Measurements from ENCODE around the gene PREPL. TPM values are rescaled to one million over a fixed set of nuclear protein-coding genes. Genes with fewer than 3 reads are reported as not detected.

PREPL gene
- total and polyA plus RNA-seq, 10 of the 15 experiments (the other 5 are each of a cell fraction or from before 2014, with no cell fraction given) = 9.2 to 43.0 (median 20.4) TPM

DNA sequence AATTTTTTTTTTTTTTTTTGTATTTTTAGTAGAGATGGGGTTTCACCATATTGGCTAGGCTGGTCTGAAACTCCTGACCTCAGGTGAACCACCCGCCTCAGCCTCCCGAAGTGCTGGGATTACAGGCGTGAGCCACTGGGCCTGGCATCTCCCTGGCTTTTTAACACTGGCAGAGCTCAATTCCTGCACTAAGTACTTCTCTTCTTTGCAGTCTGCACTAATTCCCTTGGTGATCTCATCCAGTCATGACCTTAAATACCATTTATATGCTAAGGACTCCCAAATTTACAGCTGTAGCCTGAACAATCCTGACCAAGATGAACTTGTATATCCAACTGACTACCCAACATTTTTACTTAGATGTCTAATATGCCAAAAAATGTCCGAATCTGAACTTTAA is 10.2 kb downstream of the PREPL start:
- no peaks in the 10 kb centered on the region for H3K4me1 ChIP-seq (ENCODE audit: control insufficient read depth, insufficient read depth, low read length)

GRCh38 chr2:44349506-44349905 is 11.8 kb downstream of the PREPL start:
- TF ChIP-seq EZH2 (IDR thresholded peaks at IDR 0.05; ENCODE audit: borderline replicate concordance, control insufficient read depth, low read depth, low read length) (no peak), GATAD2B (conservative IDR thresholded peaks at IDR 0.05; ENCODE audit: low read depth) (no peak), CREB1 (IDR thresholded peaks at IDR 0.05; ENCODE audit: low read depth) (no peak), MTA2 (IDR thresholded peaks at IDR 0.05; ENCODE audit: low read depth) (no peak), RAD51 (IDR thresholded peaks at IDR 0.05) (no peak), MXI1 (IDR thresholded peaks at IDR 0.05; ENCODE audit: low read depth, low read length) (no peak)
- TF ChIP-seq, protein P1, sequence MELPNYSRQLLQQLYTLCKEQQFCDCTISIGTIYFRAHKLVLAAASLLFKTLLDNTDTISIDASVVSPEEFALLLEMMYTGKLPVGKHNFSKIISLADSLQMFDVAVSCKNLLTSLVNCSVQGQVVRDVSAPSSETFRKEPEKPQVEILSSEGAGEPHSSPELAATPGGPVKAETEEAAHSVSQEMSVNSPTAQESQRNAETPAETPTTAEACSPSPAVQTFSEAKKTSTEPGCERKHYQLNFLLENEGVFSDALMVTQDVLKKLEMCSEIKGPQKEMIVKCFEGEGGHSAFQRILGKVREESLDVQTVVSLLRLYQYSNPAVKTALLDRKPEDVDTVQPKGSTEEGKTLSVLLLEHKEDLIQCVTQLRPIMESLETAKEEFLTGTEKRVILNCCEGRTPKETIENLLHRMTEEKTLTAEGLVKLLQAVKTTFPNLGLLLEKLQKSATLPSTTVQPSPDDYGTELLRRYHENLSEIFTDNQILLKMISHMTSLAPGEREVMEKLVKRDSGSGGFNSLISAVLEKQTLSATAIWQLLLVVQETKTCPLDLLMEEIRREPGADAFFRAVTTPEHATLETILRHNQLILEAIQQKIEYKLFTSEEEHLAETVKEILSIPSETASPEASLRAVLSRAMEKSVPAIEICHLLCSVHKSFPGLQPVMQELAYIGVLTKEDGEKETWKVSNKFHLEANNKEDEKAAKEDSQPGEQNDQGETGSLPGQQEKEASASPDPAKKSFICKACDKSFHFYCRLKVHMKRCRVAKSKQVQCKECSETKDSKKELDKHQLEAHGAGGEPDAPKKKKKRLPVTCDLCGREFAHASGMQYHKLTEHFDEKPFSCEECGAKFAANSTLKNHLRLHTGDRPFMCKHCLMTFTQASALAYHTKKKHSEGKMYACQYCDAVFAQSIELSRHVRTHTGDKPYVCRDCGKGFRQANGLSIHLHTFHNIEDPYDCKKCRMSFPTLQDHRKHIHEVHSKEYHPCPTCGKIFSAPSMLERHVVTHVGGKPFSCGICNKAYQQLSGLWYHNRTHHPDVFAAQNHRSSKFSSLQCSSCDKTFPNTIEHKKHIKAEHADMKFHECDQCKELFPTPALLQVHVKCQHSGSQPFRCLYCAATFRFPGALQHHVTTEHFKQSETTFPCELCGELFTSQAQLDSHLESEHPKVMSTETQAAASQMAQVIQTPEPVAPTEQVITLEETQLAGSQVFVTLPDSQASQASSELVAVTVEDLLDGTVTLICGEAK (IDR thresholded peaks at IDR 0.05; ENCODE audit: borderline replicate concordance) = no peak
- TF ChIP-seq, protein P2, sequence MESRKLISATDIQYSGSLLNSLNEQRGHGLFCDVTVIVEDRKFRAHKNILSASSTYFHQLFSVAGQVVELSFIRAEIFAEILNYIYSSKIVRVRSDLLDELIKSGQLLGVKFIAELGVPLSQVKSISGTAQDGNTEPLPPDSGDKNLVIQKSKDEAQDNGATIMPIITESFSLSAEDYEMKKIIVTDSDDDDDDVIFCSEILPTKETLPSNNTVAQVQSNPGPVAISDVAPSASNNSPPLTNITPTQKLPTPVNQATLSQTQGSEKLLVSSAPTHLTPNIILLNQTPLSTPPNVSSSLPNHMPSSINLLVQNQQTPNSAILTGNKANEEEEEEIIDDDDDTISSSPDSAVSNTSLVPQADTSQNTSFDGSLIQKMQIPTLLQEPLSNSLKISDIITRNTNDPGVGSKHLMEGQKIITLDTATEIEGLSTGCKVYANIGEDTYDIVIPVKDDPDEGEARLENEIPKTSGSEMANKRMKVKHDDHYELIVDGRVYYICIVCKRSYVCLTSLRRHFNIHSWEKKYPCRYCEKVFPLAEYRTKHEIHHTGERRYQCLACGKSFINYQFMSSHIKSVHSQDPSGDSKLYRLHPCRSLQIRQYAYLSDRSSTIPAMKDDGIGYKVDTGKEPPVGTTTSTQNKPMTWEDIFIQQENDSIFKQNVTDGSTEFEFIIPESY (IDR thresholded peaks at IDR 0.05) = no peak
- no peaks in the 10 kb centered on the region for H3K36me3 ChIP-seq (ENCODE audit: control insufficient read depth in 2 of 2, insufficient read depth in 2 of 2, low read length in 1 of 2)
- ATAC-seq (no peak), FAIRE-seq (no peak), DNase-seq (ENCODE audit: low read depth, low spot score) (no peak)
- 95% methylated on average over 10 of the region's 10 CpGs for WGBS (ENCODE audit: insufficient coverage, insufficient replicate concordance, low lambda C conversion rate, missing lambda C conversion rate)
- in situ Hi-C loops (cut with MboI) = loop anchor here (10.0 kb wide), 1 partner anchor 265 kb away; no protein-coding TSS in a partner anchor
- no TSS peak for BruUV-seq (replicated peaks)
- H3K4me2 ChIP-seq (ENCODE audit: control insufficient read depth, insufficient read depth) = no peak overlapping the region
- intact Hi-C loops (cut with micrococcal nuclease; ENCODE audit: unreplicated experiment) = no loop called here
- no peak overlapping the region for H3K27ac ChIP-seq (ENCODE audit: control insufficient read depth, insufficient read depth)
- H3K4me3 ChIP-seq = no peak overlapping the region
- ChIA-PET POLR2A (no interaction called here), CTCF (interaction anchor here (1.5 to 1.7 kb wide), 2 partner anchors 9 to 107 kb away, joined by 6 read pairs; no protein-coding TSS in a partner anchor), RAD21 (ENCODE audit: unreplicated experiment) (no interaction called here), SMC1A (ENCODE audit: uncharacterized antibody, unreplicated experiment) (interaction anchor here (0.6 to 1.3 kb wide), 3 partner anchors 11 to 13 kb away, joined by 3 to 4 read pairs (median 3); partner anchors contain the start of gene CAMKMT)
- H2AFZ ChIP-seq (ENCODE audit: control insufficient read depth, low read depth, low read length) = no peak overlapping the region
- H3K9ac ChIP-seq (ENCODE audit: control insufficient read depth, insufficient read depth, low read length) = no peak overlapping the region
- no peaks in the 10 kb centered on the region for H4K20me1 ChIP-seq (ENCODE audit: control insufficient read depth, insufficient read depth)
- no peaks in the 10 kb centered on the region for H3K9me3 ChIP-seq (replicated peaks; ENCODE audit: control insufficient read depth, insufficient read depth, low read length)
- H3K79me2 ChIP-seq (ENCODE audit: control insufficient read depth, insufficient read depth, low read length) = no peaks in the 10 kb centered on the region; the same call in 1 of the 2 replicates
- no peaks in the 10 kb centered on the region for H3K4me1 ChIP-seq (ENCODE audit: control insufficient read depth, insufficient read depth, low read length)
- no peaks in the 10 kb centered on the region for H3K27me3 ChIP-seq (replicated peaks in 1 of 2; ENCODE audit: control insufficient read depth in 2 of 2, insufficient read depth in 2 of 2, low read length in 1 of 2)

More for the DNA sequence above, 10.2 kb downstream of the PREPL start:
- no peak for DNase-seq (ENCODE audit: low read depth, low spot score)
- H3K36me3 ChIP-seq (ENCODE audit: control insufficient read depth in 2 of 2, insufficient read depth in 2 of 2, low read length in 1 of 2) = no peaks in the 10 kb centered on the region
- H3K9ac ChIP-seq (ENCODE audit: control insufficient read depth, insufficient read depth, low read length) = no peak overlapping the region
- ChIA-PET SMC1A (ENCODE audit: uncharacterized antibody, unreplicated experiment) (interaction anchor here (0.6 to 1.4 kb wide), 4 partner anchors 8 to 304 kb away, joined by 3 to 5 read pairs (median 4); partner anchors contain the start of gene PREPL), CTCF (interaction anchor here (0.5 to 0.8 kb wide), 6 partner anchors 9 to 1701 kb away, joined by 3 to 5 read pairs (median 3); no protein-coding TSS in a partner anchor), RAD21 (ENCODE audit: unreplicated experiment) (no interaction called here), POLR2A (interaction anchor here (0.9 to 1.5 kb wide), 2 partner anchors 9 to 52 kb away, joined by 3 to 5 read pairs; no protein-coding TSS in a partner anchor)
- WGBS (ENCODE audit: insufficient coverage, insufficient replicate concordance, low lambda C conversion rate, missing lambda C conversion rate) = 100% methylated on average over 4 of the region's 4 CpGs
- H3K27ac ChIP-seq (ENCODE audit: control insufficient read depth, insufficient read depth) = no peak overlapping the region
- H3K27me3 ChIP-seq (replicated peaks in 1 of 2; ENCODE audit: control insufficient read depth in 2 of 2, insufficient read depth in 2 of 2, low read length in 1 of 2) = no peaks in the 10 kb centered on the region
- no peaks in the 10 kb centered on the region for H4K20me1 ChIP-seq (ENCODE audit: control insufficient read depth, insufficient read depth)
- no peak overlapping the region for H3K4me2 ChIP-seq (ENCODE audit: control insufficient read depth, insufficient read depth)
- H3K9me3 ChIP-seq (replicated peaks; ENCODE audit: control insufficient read depth, insufficient read depth, low read length) = no peaks in the 10 kb centered on the region
- intact Hi-C loops (cut with micrococcal nuclease; ENCODE audit: unreplicated experiment) (no loop called here), in situ Hi-C loops (cut with MboI) (no loop called here)
- H3K4me3 ChIP-seq = no peak overlapping the region
- ATAC-seq = no peak
- BruUV-seq (replicated peaks) = no TSS peak
- TF ChIP-seq MTA3 (IDR thresholded peaks at IDR 0.05; ENCODE audit: borderline replicate concordance, low read length) (no peak), KLF5 (IDR thresholded peaks at IDR 0.05; ENCODE audit: partially characterized antibody) (no peak), NFIC (IDR thresholded peaks at IDR 0.05; ENCODE audit: low read depth, low read length) (no peak), ZNF24 (IDR thresholded peaks at IDR 0.05) (no peak), WRNIP1 (IDR thresholded peaks at IDR 0.05; ENCODE audit: borderline replicate concordance, low read depth, low read length) (no peak)
- no peak overlapping the region for H2AFZ ChIP-seq (ENCODE audit: control insufficient read depth, low read depth, low read length)
- no peaks in the 10 kb centered on the region; the same call in 1 of the 2 replicates for H3K79me2 ChIP-seq (ENCODE audit: control insufficient read depth, insufficient read depth, low read length)
- FAIRE-seq = no peak
